K562 (cell line): ENCODE measurements around the gene RPS6KA4. TPM values are rescaled to one million over a fixed set of nuclear protein-coding genes. Genes with fewer than 3 reads are reported as not detected.

Source experiments
- ARID2 ChIP-seq: fragments of 450-650 bp; IDR thresholded peaks from 2 replicates; pipeline ENCODE4 v1.6.1; 2017; ENCODE audit warnings: antibody characterized with exemption, mild to moderate bottlenecking
- BCL6 ChIP-seq: fragments of 250-450 bp; sonication (Bioruptor Pico); IDR thresholded peaks from 2 replicates; pipeline ENCODE4 v1.4.0; 2020
- CBX2 ChIP-seq: fragments of 200-600 bp; sonication (generic); IDR thresholded peaks from one replicate; pipeline ENCODE4 v1.6.1; 2012; ENCODE audit warnings: mild to moderate bottlenecking, low read length, inconsistent platforms; ENCODE audit not compliant: insufficient read depth, poor library complexity, severe bottlenecking
- EGR1 ChIP-seq: fragments of 450-650 bp; conservative IDR thresholded peaks from 2 replicates; pipeline ENCODE4 v1.6.1; 2017; ENCODE audit warnings: mild to moderate bottlenecking
- HMG20B ChIP-seq: fragments of 250-450 bp; sonication (Bioruptor Pico); IDR thresholded peaks from 2 replicates; pipeline ENCODE4 v1.5.0; 2021; ENCODE audit warnings: mild to moderate bottlenecking
- ID3 ChIP-seq, 2 experiments: fragments of 250-450 bp in 1 of 2; fragments of 450-650 bp in 1 of 2; sonication (Bioruptor Pico) in 1 of 2; IDR thresholded peaks; 2 replicates each; pipeline versions ENCODE4 v1.6.1 to v1.8.0; 2016 to 2021; ENCODE audit warnings: mild to moderate bottlenecking in 2 of 2, moderate library complexity in 2 of 2, missing compliant biosample characterization in 1 of 2, missing genetic modification characterization in 1 of 2
- LARP7 ChIP-seq: fragments of 450-650 bp; IDR thresholded peaks from 2 replicates; pipeline ENCODE4 v1.6.1; 2016
- MEIS2 ChIP-seq: fragments of 450-650 bp; IDR thresholded peaks from 2 replicates; pipeline ENCODE4 v1.6.1; 2014; ENCODE audit warnings: mild to moderate bottlenecking; ENCODE audit not compliant: partially characterized antibody
- MYNN ChIP-seq, 2 experiments: sonication (generic); formaldehyde crosslinking in 1 of 2; IDR thresholded peaks; 2 replicates each; pipeline versions ENCODE4 v1.5.0 to v1.6.1; 2016 to 2020; ENCODE audit warnings: antibody characterized with exemption in 1 of 2, missing genetic modification reagents in 1 of 2
- NFIC ChIP-seq: fragments of 450-650 bp; IDR thresholded peaks from 2 replicates; pipeline ENCODE4 v1.6.1; 2017; ENCODE audit warnings: mild to moderate bottlenecking, inconsistent platforms
- RBFOX2 ChIP-seq: fragments of 200-400 bp; formaldehyde crosslinking; IDR thresholded peaks from 2 replicates; pipeline ENCODE4 v1.6.1; 2017; ENCODE audit warnings: low read depth, mild to moderate bottlenecking, low read length, moderate library complexity
- SRSF1 ChIP-seq: fragments of 200-400 bp; formaldehyde crosslinking; IDR thresholded peaks from 2 replicates; pipeline ENCODE4 v1.6.1; 2017; ENCODE audit warnings: mild to moderate bottlenecking, low read depth, low read length, moderate library complexity
- ZFP30 ChIP-seq: fragments of 250-450 bp; sonication (Bioruptor Pico); IDR thresholded peaks from 2 replicates; pipeline ENCODE4 v1.8.0; 2022; ENCODE audit warnings: moderate library complexity, mild to moderate bottlenecking, inconsistent platforms, borderline replicate concordance
- ZNF507 ChIP-seq: conservative IDR thresholded peaks from 2 replicates; pipeline ENCODE4 v1.6.1; 2017; ENCODE audit warnings: missing genetic modification characterization, missing compliant biosample characterization
- ZNF518B ChIP-seq: fragments of 250-450 bp; sonication (Bioruptor Pico); IDR thresholded peaks from 2 replicates; pipeline ENCODE4 v1.5.0; 2021; ENCODE audit warnings: mild to moderate bottlenecking, moderate library complexity
- ZNF589 ChIP-seq: fragments of 200-800 bp; sonication (Bioruptor generic); IDR thresholded peaks from 2 replicates; pipeline ENCODE4 v1.6.1; 2016; ENCODE audit warnings: low read depth, missing genetic modification characterization, missing compliant biosample characterization
- ZNF592 ChIP-seq: fragments of 450-650 bp; IDR thresholded peaks from 2 replicates; pipeline ENCODE4 v1.6.1; 2017; ENCODE audit warnings: antibody characterized with exemption, mild to moderate bottlenecking
- polyA plus RNA-seq, 8 experiments: library from polyadenylated mRNA; depleted of rRNA in 4 of 8; stranded (reverse) in 5 of 8; unstranded in 3 of 8; fragments of >200 nt; fragmentation: Nextera tagmentation in 2 of 8; fragmentation: Illumina TruSeq in 1 of 8; extraction: Ambion mirVana in 2 of 8; extraction: Trizol in 1 of 8; gene quantifications; 2 replicates each; pipeline versions ENCODE4 v1.2.1 to v1.2.3, GENCODE V29; 2011 to 2014; ENCODE audit warnings: inconsistent platforms in 1 of 8, missing spikeins in 1 of 8
- total RNA-seq, 7 experiments: library from RNA; depleted of rRNA in 6 of 7; stranded (reverse); fragments of >200 nt in 6 of 7; fragmentation: Illumina TruSeq in 2 of 7; extraction: Trizol in 2 of 7; gene quantifications; 2 replicates each; pipeline versions ENCODE4 v1.2.1 to v1.2.3, GENCODE V29; 2011 to 2021; ENCODE audit warnings: low replicate concordance in 1 of 7

Gene RPS6KA4
- total and polyA plus RNA-seq, 9 of the 15 experiments (the other 6 are each of a cell fraction or from before 2014, with no cell fraction given): 0.15 to 23.8 (median 9.8) TPM

DNA sequence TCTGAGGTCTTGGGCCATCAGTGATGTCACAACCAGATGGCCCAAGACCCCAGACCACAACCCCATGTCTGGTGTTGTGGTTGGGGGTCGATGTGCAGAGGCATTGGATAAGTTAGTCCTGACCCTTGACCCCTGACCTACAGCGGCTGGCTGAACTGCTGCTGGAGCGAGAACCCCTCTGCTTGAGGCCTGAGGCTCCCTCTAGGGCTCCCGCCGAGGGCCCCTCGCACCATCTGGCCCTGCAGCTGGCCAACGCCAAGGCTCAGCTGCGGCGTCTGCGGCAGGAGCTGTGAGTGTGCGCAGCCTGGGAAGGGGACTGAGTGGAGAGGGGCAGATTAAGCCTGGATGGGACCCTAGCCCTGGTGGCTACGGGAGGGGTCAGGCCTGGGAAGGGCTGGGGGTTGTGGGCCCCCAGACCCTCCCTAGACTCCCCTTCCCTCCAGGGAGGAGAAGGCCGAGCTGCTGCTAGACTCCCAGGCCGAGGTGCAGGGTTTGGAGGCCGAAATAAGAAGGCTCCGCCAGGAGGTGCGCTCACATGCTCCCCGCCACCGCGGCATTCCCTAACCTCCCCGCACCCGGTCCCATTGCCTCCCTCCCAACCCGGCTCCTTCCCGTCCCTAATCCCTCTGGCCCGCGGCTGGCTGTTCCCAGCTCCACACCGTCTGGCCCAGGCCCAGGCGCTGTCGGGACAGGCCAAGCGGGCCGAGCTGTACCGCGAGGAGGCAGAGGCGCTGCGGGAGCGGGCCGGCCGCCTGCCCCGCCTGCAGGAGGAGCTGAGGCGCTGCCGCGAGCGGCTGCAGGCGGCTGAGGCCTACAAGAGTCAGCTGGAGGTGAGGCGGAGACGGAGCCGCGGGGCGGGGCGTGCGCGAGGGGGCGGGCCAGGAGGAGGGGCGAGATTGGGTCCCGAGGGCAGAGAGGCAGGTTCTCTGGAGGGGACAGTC lies 16.8 kb upstream of the RPS6KA4 start (continued):
- TF ChIP-seq ZNF518B (CRISPR knock-in tag) (no peak), ID3 (CRISPR knock-in tag; IDR thresholded peaks at IDR 0.05) (no peak), ID3 (tag; IDR thresholded peaks at IDR 0.05) (peak; percentile 60; the same call in 1 of the 2 replicates), NFIC (peak; percentile 73), RBFOX2 (peak; percentile 84), ARID2 (no peak), MEIS2 (no peak), LARP7 (no peak), SRSF1 (no peak), ZNF507 (no peak), BCL6 (CRISPR knock-in tag) (no peak), ZNF592 (peak; percentile 88; the same call in 1 of the 2 replicates), EGR1 (peak; percentile 37; the same call in 1 of the 2 replicates), ZNF589 (CRISPR knock-in tag) (no peak), CBX2 (no peak), ZFP30 (CRISPR knock-in tag) (no peak), HMG20B (CRISPR knock-in tag) (no peak), MYNN (IDR thresholded peaks at IDR 0.05) (no peak), MYNN (CRISPR knock-in tag; IDR thresholded peaks at IDR 0.05) (no peak)
